Measurements from ENCODE around the gene ADAMTS16. TPM values are rescaled to one million over a fixed set of nuclear protein-coding genes. Genes with fewer than 3 reads are reported as not detected.

The ADAMTS16 gene
- total RNA-seq, 1 experiment from 2014 or later, result 12.3 TPM

DNA sequence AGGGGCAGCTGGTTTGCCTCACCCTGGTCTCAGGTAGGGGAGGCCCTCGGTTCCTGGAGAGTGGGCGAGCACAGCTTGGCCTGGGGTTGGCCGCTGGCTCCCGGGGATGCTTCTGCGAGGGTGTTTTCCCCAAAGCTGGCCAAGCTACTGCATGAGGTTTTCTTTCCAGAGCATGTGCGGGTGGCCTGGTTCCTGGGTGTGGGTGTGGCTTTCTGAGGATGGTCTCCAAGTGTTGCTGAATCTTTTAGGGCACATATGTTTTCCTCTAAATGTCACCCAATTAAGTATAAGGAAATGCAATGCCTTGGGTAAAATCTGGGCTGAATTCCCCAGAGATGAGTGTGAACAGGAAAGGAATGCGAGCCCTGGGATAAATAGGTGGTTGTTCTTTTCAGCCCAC, 166.6 kb downstream of the ADAMTS16 start:
- DNase-seq, result no peak
- H3K27me3 ChIP-seq (ENCODE audit: control insufficient read depth, insufficient read depth, low read length), result no peaks in the 10 kb centered on the region
- no peak overlapping the region for H3K4me3 ChIP-seq (ENCODE audit: insufficient read depth, low read depth, low read length)
- no peaks in the 10 kb centered on the region; the same call in none of the 2 replicates for H3K36me3 ChIP-seq (replicated peaks; ENCODE audit: control insufficient read depth, insufficient read depth, low read length)

DNA sequence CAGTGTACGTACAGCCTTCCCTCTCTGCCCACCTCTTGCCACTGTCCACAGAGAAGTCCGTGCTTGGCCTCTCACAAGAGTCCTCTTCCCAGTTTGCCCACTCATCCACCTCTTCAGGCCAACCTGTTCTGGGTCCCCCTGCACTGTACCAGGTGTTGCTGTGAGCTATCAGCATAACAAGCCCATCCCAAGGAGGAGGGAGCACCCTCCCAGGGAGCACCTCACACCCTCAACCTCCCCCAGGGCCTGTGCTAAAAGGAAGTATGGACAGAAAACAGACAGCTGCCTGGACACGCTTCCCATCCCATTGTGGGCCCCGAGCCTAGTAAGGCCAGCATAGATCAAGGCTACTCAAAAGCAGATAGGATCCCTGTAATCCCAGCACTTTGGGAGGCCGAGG, 168.2 kb downstream of the ADAMTS16 start:
- no peak overlapping the region for H3K4me3 ChIP-seq (ENCODE audit: insufficient read depth, low read depth, low read length)
- no peak for DNase-seq
- H3K36me3 ChIP-seq (replicated peaks; ENCODE audit: control insufficient read depth, insufficient read depth, low read length), result no peaks in the 10 kb centered on the region; the same call in none of the 2 replicates

GRCh38 chr5:5309645-5310044, 169.5 kb downstream of the ADAMTS16 start:
- Histone ChIP-seq H3K27me3 (ENCODE audit: control insufficient read depth, insufficient read depth, low read length) (no peaks in the 10 kb centered on the region), H3K36me3 (replicated peaks; ENCODE audit: control insufficient read depth, insufficient read depth, low read length) (no peaks in the 10 kb centered on the region; the same call in none of the 2 replicates), H3K4me3 (ENCODE audit: insufficient read depth, low read depth, low read length) (no peak overlapping the region)
- DNase-seq, result no peak

More for the DNA sequence above, 168.2 kb downstream of the ADAMTS16 start:
- no peaks in the 10 kb centered on the region for H3K27me3 ChIP-seq (ENCODE audit: control insufficient read depth, insufficient read depth, low read length)

GRCh38 chr5:5313101-5313635, 173.0 kb downstream of the ADAMTS16 start:
- Histone ChIP-seq H3K27me3 (ENCODE audit: control insufficient read depth, insufficient read depth, low read length) (no peaks in the 10 kb centered on the region), H3K4me3 (ENCODE audit: insufficient read depth, low read depth, low read length) (no peak overlapping the region), H3K36me3 (replicated peaks; ENCODE audit: control insufficient read depth, insufficient read depth, low read length) (no peaks in the 10 kb centered on the region; the same call in 1 of the 2 replicates)
- DNase-seq, result no peak

DNA sequence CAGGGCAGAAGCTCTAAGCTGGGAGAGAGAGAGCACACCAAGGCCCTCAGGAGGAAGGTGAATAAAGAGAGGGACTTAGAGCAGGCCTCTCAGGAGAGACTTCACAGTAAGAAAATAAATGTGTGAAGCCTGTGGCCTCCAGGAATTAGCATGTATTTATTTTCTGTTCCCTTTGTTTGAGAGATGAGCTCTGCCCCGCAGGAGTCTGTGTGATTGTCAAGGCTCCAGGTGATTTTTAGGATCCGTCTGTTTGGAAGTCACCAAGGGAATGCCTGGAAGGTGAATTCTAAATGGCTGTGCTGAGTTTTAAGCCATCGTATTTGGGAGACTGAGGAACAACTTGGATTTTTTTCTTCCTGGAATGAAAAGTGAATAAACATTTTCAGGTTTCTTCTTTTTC, 174.0 kb downstream of the ADAMTS16 start:
- H3K36me3 ChIP-seq (replicated peaks; ENCODE audit: control insufficient read depth, insufficient read depth, low read length), result no peaks in the 10 kb centered on the region
- no peak for DNase-seq
- no peaks in the 10 kb centered on the region for H3K27me3 ChIP-seq (ENCODE audit: control insufficient read depth, insufficient read depth, low read length)
- no peak overlapping the region for H3K4me3 ChIP-seq (ENCODE audit: insufficient read depth, low read depth, low read length)

DNA sequence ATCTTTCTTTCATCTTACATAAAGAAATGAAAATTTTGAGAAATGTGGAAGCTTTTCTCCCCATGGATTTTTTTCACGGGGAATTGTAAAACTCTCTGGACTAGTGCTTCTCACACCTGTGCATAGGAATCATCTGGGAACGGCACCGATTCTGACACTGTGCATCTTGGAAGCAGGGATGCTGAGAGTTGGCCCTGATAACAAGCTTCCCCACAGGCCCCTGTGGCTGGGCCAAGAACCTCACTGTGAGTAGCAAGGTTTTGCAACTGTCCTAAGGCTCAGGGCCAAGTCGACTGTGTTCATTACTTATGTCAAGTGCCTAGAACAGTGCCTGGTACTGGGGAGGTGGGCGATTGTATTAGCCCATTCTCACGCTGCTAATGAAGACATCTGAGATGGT, 174.5 kb downstream of the ADAMTS16 start:
- no peaks in the 10 kb centered on the region for H3K36me3 ChIP-seq (replicated peaks; ENCODE audit: control insufficient read depth, insufficient read depth, low read length)
- no peaks in the 10 kb centered on the region for H3K27me3 ChIP-seq (ENCODE audit: control insufficient read depth, insufficient read depth, low read length)
- H3K4me3 ChIP-seq (ENCODE audit: insufficient read depth, low read depth, low read length), result no peak overlapping the region
- DNase-seq, result no peak

DNA sequence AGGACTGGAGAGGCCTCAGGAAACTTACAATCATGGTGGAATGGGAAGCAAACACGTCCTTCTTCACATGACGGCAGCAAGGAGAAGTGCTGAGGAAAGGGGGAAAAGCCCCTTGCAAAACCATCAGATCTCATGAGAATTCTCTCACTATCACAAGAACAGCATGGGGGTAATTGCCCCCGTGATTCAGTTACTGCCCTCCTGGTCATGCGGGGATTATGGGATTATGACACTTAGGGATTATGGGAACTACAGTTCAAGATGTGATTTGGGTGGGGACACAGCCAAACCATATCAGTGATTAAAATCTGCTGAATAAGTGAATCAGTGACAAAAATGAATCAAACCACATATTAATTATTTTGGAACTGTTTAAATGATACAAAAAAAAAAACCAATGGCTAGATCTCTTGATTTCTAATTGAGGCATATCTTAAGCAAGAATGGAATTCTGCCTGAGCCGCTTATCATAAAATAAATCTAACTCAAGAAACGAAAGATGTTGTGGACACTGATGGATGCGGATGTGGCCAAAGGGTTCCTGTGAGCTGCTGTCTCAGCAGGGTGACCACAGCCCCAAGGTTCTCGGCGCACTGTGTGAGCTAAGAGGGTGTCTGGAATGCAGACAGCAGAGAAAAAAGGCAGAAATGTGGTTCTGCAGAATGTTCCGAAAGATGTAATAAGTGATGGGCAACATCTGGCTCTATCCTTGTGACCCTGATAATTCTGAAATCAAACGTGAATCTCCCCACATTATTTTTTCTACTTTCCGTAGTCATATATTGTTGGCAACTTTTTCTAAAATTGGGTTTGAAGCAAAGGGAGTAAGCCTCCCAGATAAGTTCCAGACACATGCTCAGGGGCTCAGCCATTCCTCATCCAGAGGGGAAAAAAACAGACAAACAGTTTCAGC, 175.2 kb downstream of the ADAMTS16 start:
- no peaks in the 10 kb centered on the region for H3K36me3 ChIP-seq (replicated peaks; ENCODE audit: control insufficient read depth, insufficient read depth, low read length)
- no peak for DNase-seq
- H3K27me3 ChIP-seq (ENCODE audit: control insufficient read depth, insufficient read depth, low read length), result no peaks in the 10 kb centered on the region
- H3K4me3 ChIP-seq (ENCODE audit: insufficient read depth, low read depth, low read length), result no peak overlapping the region

DNA sequence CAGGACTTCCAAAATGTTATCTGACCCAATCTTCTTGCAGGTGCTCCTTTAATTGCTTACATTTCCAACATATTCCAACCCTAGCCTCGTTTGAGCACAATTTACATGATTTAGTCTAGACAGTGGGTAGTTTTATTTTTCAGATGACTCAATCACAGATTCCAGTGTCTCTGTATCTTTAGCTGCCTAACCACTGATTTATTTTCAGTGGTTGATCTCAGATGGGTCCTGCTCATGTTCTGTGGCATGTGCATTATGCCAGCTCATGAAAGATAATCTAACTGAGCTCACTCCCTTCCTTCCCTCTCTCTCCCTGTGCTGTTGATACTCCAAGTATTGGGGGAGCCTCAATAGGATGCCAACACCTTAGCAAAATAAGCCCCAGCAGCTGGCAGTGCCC, 176.2 kb downstream of the ADAMTS16 start:
- H3K36me3 ChIP-seq (replicated peaks; ENCODE audit: control insufficient read depth, insufficient read depth, low read length), result no peaks in the 10 kb centered on the region
- DNase-seq, result no peak
- no peaks in the 10 kb centered on the region for H3K27me3 ChIP-seq (ENCODE audit: control insufficient read depth, insufficient read depth, low read length)
- H3K4me3 ChIP-seq (ENCODE audit: insufficient read depth, low read depth, low read length), result no peak overlapping the region

DNA sequence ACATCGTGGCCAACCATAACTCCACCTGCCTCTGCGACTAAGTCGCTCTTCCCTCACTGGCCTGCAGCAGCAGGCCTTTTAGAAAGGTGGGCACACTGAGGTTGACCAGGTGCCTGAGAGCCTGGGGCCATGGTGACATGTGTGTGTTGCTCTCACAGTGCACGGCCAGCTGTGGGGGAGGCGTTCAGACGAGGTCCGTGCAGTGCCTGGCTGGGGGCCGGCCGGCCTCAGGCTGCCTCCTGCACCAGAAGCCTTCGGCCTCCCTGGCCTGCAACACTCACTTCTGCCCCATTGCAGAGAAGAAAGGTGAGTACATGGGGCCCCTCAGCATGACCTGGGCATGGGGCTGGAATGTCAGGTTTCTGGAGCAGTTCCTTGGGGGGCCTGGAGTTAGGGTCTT, 177.8 kb downstream of the ADAMTS16 start:
- no peak for DNase-seq
- Histone ChIP-seq H3K27me3 (ENCODE audit: control insufficient read depth, insufficient read depth, low read length) (no peaks in the 10 kb centered on the region), H3K4me3 (ENCODE audit: insufficient read depth, low read depth, low read length) (no peak overlapping the region), H3K36me3 (replicated peaks; ENCODE audit: control insufficient read depth, insufficient read depth, low read length) (no peaks in the 10 kb centered on the region)

DNA sequence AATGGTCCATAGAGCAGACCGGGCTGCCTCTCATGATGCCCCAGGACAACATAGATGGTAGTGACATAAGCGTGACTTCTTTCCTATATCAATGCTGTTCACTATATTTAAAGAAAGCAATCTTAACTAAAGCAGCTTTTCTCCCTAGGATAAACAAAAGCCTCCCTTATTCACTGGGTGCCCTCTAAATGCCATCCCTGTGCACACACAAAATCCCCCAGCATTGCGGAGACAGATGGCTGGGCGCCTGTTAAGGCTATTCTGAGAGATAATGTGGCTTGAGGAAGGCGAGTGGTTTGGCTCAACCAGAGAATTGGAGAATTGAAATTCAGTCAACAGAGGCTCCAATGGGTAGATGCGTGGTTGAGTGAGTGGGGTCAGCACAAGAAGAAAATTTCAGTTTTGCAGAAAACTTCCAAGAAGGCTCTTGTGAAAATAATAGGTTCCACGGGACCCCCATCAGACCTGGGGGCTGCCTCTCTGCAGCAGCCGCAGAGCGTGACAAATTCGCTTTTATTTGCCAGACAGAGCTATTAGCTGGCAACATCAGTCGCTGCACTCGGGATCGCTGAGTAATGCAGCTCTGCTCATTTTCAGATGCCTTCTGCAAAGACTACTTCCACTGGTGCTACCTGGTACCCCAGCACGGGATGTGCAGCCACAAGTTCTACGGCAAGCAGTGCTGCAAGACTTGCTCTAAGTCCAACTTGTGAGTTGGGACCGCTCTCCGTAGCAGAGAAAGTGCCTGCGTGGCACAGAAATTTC, 178.5 kb downstream of the ADAMTS16 start:
- Histone ChIP-seq H3K36me3 (replicated peaks; ENCODE audit: control insufficient read depth, insufficient read depth, low read length) (no peaks in the 10 kb centered on the region), H3K27me3 (ENCODE audit: control insufficient read depth, insufficient read depth, low read length) (no peaks in the 10 kb centered on the region), H3K4me3 (ENCODE audit: insufficient read depth, low read depth, low read length) (no peak overlapping the region)
- no peak for DNase-seq

- Histone ChIP-seq H3K36me3 (replicated peaks; ENCODE audit: control insufficient read depth, insufficient read depth, low read length) (no peaks in the 10 kb centered on the region), H3K4me3 (ENCODE audit: insufficient read depth, low read depth, low read length) (no peak overlapping the region)
- DNase-seq, result no peak
These were observed 180.1 kb downstream of the ADAMTS16 start for GRCh38 chr5:5320062-5320805.

DNA sequence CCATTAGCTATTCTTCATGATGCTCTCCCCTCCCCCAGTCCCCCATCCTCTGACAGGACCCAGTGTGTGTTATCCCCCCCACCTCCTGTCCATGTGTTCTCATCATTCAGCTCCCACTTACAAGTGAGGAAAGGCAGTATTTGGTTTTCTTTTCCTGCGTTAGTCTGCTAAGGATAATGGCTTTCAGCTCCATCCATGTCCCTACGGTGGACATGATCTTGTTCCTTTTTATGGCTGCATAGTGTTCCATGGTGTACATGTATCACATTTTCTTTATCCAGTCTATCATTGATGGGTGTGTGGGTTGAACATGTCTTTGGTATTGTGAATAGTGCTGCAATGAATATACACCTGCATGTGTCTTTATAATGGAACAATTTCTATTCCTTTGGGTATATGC, 181.0 kb downstream of the ADAMTS16 start:
- Histone ChIP-seq H3K27me3 (ENCODE audit: control insufficient read depth, insufficient read depth, low read length) (no peaks in the 10 kb centered on the region), H3K36me3 (replicated peaks; ENCODE audit: control insufficient read depth, insufficient read depth, low read length) (no peaks in the 10 kb centered on the region), H3K4me3 (ENCODE audit: insufficient read depth, low read depth, low read length) (no peak overlapping the region)
- DNase-seq, result no peak

More at GRCh38 chr5:5320062-5320805, 180.1 kb downstream of the ADAMTS16 start:
- H3K27me3 ChIP-seq (ENCODE audit: control insufficient read depth, insufficient read depth, low read length), result no peaks in the 10 kb centered on the region

- no peak for DNase-seq
- H3K4me3 ChIP-seq (ENCODE audit: insufficient read depth, low read depth, low read length), result no peak overlapping the region
- H3K27me3 ChIP-seq (ENCODE audit: control insufficient read depth, insufficient read depth, low read length), result no peaks in the 10 kb centered on the region
These were observed 183.4 kb downstream of the ADAMTS16 start for GRCh38 chr5:5323551-5323950.

DNA sequence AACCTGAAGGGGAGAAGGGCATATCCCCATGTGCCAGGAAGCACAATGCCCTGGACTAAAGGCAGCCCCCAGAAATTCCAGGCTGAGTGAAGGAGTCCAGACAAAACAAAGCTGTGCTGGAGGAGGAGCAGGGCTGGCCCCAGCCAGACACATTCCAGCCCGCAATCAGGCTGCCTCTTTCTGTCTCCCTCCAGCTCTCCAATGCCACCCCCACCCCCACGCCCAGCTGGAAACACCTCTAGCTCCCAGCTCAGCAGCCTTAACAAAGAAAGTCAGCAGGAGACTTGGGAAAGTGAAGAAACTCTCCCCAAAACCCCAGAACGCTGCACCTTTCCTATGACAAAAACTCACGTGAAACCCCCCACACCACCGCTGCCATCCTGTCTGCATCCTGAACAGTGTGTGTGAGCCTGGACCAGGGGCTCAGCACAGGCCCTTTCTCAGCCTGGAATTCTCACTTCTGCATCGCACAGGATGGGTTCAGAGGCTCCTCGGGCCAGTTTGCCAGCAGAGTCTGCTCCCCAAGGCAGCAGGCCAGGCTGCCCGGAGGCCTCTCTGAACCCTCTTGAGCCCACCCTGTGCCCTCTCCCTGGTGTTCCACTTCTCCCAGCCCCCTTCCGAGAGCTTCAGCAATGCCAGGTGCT, 186.1 kb downstream of the ADAMTS16 start:
- Histone ChIP-seq H3K36me3 (replicated peaks; ENCODE audit: control insufficient read depth, insufficient read depth, low read length) (no peaks in the 10 kb centered on the region), H3K27me3 (ENCODE audit: control insufficient read depth, insufficient read depth, low read length) (no peaks in the 10 kb centered on the region), H3K4me3 (ENCODE audit: insufficient read depth, low read depth, low read length) (no peak overlapping the region)
- DNase-seq, result peak; percentile 74

More at GRCh38 chr5:5323551-5323950, 183.4 kb downstream of the ADAMTS16 start:
- H3K36me3 ChIP-seq (replicated peaks; ENCODE audit: control insufficient read depth, insufficient read depth, low read length), result no peaks in the 10 kb centered on the region
